Keratinocyte (primary cell): ENCODE data around the gene ERBB2. TPM values are rescaled to one million over a fixed set of nuclear protein-coding genes. Genes with fewer than 3 reads are reported as not detected.

Experiments
- DNase-seq: peaks from one replicate; pipeline ENCODE4 v3.0.0-alpha.2; 2011; ENCODE audit warnings: low read depth, missing footprints, low spot score
- FAIRE-seq: peaks from 2 replicates; lab custom pipeline; 2011; peaks lifted over from hg19 to GRCh38; lab: Jason Lieb, UNC
- H2AFZ ChIP-seq: 2 replicates; pipeline ENCODE4 v1.6.0; 2012; ENCODE audit warnings: low read length, control low read depth, inconsistent platforms; ENCODE audit not compliant: control insufficient read depth
- H3K27ac ChIP-seq: 2 replicates; pipeline ENCODE4 v1.5.1; 2011; ENCODE audit warnings: low read length; ENCODE audit not compliant: control insufficient read depth, insufficient read depth
- H3K27me3 ChIP-seq: 3 replicates; pipeline ENCODE4 v1.6.0; 2011; ENCODE audit warnings: low read length; ENCODE audit not compliant: control insufficient read depth, insufficient read depth; ENCODE audit errors: extremely low read depth
- H3K36me3 ChIP-seq, 2 experiments: 2 replicates in 1 of 2; 3 replicates in 1 of 2; pipeline ENCODE4 v1.5.1; 2011; ENCODE audit warnings: low read length in 2 of 2, mild to moderate bottlenecking in 1 of 2; ENCODE audit not compliant: control insufficient read depth in 2 of 2, insufficient read depth in 2 of 2; ENCODE audit errors: extremely low read depth in 1 of 2
- H3K4me1 ChIP-seq: 3 replicates; pipeline ENCODE4 v1.5.1; 2011; ENCODE audit warnings: low read length; ENCODE audit not compliant: control insufficient read depth, insufficient read depth; ENCODE audit errors: extremely low read depth
- H3K4me2 ChIP-seq: 3 replicates; pipeline ENCODE4 v1.6.0; 2011; ENCODE audit warnings: low read depth, low read length; ENCODE audit not compliant: control insufficient read depth, insufficient read depth; ENCODE audit errors: extremely low read depth
- H3K4me3 ChIP-seq, 3 experiments: fragments of 200-600 bp in 1 of 3; sonication (generic) in 1 of 3; 2 replicates in 2 of 3; 3 replicates in 1 of 3; pipeline ENCODE4 v1.5.1; 2011 to 2016; ENCODE audit warnings: low read length in 3 of 3, mild to moderate bottlenecking in 3 of 3, control low read depth in 2 of 3, inconsistent platforms in 1 of 3, low read depth in 1 of 3, mixed read lengths in 1 of 3, mixed run types in 1 of 3, moderate library complexity in 1 of 3; ENCODE audit not compliant: control insufficient read depth in 2 of 3, insufficient read depth in 2 of 3; ENCODE audit errors: extremely low read depth in 1 of 3
- H3K79me2 ChIP-seq: 2 replicates; pipeline ENCODE4 v1.6.0; 2012; ENCODE audit warnings: low read length; ENCODE audit not compliant: control insufficient read depth, insufficient read depth
- H3K9ac ChIP-seq: 3 replicates; pipeline ENCODE4 v1.6.0; 2011; ENCODE audit warnings: low read length; ENCODE audit not compliant: control insufficient read depth, insufficient read depth; ENCODE audit errors: extremely low read depth
- H3K9me1 ChIP-seq: 3 replicates; pipeline ENCODE4 v1.6.0; 2011; ENCODE audit warnings: low read length; ENCODE audit not compliant: control insufficient read depth, insufficient read depth; ENCODE audit errors: extremely low read depth
- H3K9me3 ChIP-seq: 2 replicates; pipeline ENCODE4 v1.5.1; 2012; ENCODE audit warnings: low read depth, low read length; ENCODE audit not compliant: control insufficient read depth
- H4K20me1 ChIP-seq: 3 replicates; pipeline ENCODE4 v1.6.0; 2011; ENCODE audit warnings: low read length; ENCODE audit not compliant: control insufficient read depth, insufficient read depth; ENCODE audit errors: extremely low read depth
- EZH2 ChIP-seq: IDR thresholded peaks from one replicate; pipeline ENCODE4 v1.6.1; 2012; ENCODE audit warnings: inconsistent platforms, mild to moderate bottlenecking, low read length, moderate library complexity
- dilution Hi-C: fragments of 300-500 bp; cut with MboI; formaldehyde crosslinking; loops from one replicate; pipeline ENCODE4 v1.7.0; 2020; ENCODE audit warnings: low sequenced_read_pairs; ENCODE audit not compliant: extremely low pct_ligation_motif_present
- polyA plus RNA-seq, 5 experiments: library from polyadenylated mRNA; depleted of rRNA in 3 of 5; stranded (reverse) in 3 of 5; stranded (forward) in 1 of 5; unstranded in 1 of 5; fragments of >200 nt; gene quantifications; 1 replicate in 1 of 5; 2 replicates in 3 of 5; 3 replicates in 1 of 5; pipeline versions ENCODE4 v1.2.1 to v1.2.3, GENCODE V29; 2011 to 2012; ENCODE audit warnings: missing spikeins in 2 of 5, low read depth in 1 of 5, low replicate concordance in 1 of 5
- TF ChIP-seq, protein P1 (sequence below), 3 experiments: IDR thresholded peaks in 1 of 3; conservative IDR thresholded peaks in 1 of 3; optimal IDR thresholded peaks in 1 of 3; 2 replicates in 2 of 3; 3 replicates in 1 of 3; pipeline versions ENCODE3 to v1.5.1; 2011; ENCODE audit warnings: low read length in 3 of 3, mild to moderate bottlenecking in 3 of 3, moderate library complexity in 2 of 3, control low read depth in 1 of 3, inconsistent platforms in 1 of 3; ENCODE audit not compliant: insufficient read depth in 2 of 3; ENCODE audit errors: extremely low read depth in 1 of 3

The ERBB2 gene
- polyA plus RNA-seq, 1 donor (not counting 4 experiments of a cell fraction or from before 2014, with no cell fraction given): 21.4 TPM

DNA sequence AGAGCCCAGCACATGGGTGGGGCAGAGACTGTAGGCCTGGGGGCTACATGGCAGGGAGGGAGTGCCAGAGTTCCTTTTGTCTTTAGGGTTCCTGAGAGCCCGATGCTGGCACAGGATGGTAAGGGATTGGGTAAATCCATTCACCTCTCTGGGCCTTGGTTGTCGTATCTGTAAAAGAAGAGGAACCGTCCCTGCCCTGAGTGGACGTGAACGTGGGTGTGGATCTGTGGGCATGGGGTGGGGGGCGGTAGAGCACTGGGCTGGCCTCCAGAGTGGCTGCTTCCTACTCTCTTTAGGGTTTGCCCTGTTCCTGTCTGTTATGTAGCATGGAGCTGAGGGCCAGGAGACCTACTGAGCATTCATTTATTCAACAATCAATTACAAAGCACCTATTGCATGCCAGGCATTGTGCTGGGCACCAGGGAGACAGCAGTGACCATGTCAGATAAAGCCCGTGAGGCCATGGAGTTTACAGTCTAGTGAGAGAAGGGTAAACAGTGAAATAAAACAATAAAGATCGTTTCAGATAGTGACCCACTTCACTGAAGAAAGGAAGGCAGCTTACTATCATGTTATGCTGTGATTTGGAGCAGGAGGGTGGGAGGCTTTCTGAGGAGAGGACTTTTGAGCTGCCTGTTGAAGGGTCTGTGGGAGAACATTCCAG is 47.8 kb upstream of the ERBB2 start:
- no peak for DNase-seq
- Histone ChIP-seq H3K79me2 (no peaks in the 10 kb centered on the region), H3K27ac (no peak overlapping the region), H3K9me3 (no peaks in the 10 kb centered on the region), H3K9me1 (no peaks in the 10 kb centered on the region), H3K27me3 (no peaks in the 10 kb centered on the region), H3K9ac (no peak overlapping the region), H3K36me3 (peaks cover 0 to 5% of the 10 kb centered on the region in 2 experiments), H3K4me1 (no peaks in the 10 kb centered on the region), H2AFZ (no peak overlapping the region), H3K4me2 (no peak overlapping the region), H4K20me1 (peaks cover 6% of the 10 kb centered on the region), H3K4me3 (no peak overlapping the region)
- TF ChIP-seq EZH2: no peak
- TF ChIP-seq, protein P1, sequence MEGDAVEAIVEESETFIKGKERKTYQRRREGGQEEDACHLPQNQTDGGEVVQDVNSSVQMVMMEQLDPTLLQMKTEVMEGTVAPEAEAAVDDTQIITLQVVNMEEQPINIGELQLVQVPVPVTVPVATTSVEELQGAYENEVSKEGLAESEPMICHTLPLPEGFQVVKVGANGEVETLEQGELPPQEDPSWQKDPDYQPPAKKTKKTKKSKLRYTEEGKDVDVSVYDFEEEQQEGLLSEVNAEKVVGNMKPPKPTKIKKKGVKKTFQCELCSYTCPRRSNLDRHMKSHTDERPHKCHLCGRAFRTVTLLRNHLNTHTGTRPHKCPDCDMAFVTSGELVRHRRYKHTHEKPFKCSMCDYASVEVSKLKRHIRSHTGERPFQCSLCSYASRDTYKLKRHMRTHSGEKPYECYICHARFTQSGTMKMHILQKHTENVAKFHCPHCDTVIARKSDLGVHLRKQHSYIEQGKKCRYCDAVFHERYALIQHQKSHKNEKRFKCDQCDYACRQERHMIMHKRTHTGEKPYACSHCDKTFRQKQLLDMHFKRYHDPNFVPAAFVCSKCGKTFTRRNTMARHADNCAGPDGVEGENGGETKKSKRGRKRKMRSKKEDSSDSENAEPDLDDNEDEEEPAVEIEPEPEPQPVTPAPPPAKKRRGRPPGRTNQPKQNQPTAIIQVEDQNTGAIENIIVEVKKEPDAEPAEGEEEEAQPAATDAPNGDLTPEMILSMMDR (optimal IDR thresholded peaks at IDR 0.05 in 1 of 3, IDR thresholded peaks at IDR 0.05 in 1 of 3, conservative IDR thresholded peaks at IDR 0.05 in 1 of 3; ENCODE audit: extremely low read depth in 1 of 3, insufficient read depth in 2 of 3, low read length in 3 of 3): no peak
- FAIRE-seq: no peak
- dilution Hi-C loops: no loop called here

- Histone ChIP-seq H3K4me1 (no peaks in the 10 kb centered on the region), H3K9me3 (no peaks in the 10 kb centered on the region), H3K4me3 (no peak overlapping the region), H3K4me2 (no peak overlapping the region), H2AFZ (no peak overlapping the region), H3K27ac (no peak overlapping the region), H3K79me2 (no peaks in the 10 kb centered on the region), H3K36me3 (peaks cover 4 to 5% of the 10 kb centered on the region in 2 experiments), H3K9ac (no peak overlapping the region), H3K27me3 (no peaks in the 10 kb centered on the region), H3K9me1 (no peaks in the 10 kb centered on the region), H4K20me1 (peaks cover 3% of the 10 kb centered on the region)
- TF ChIP-seq EZH2: no peak
- TF ChIP-seq, protein P1 (optimal IDR thresholded peaks at IDR 0.05 in 1 of 3, IDR thresholded peaks at IDR 0.05 in 1 of 3, conservative IDR thresholded peaks at IDR 0.05 in 1 of 3; ENCODE audit: extremely low read depth in 1 of 3, insufficient read depth in 2 of 3, low read length in 3 of 3): no peak
- no peak for FAIRE-seq
- dilution Hi-C loops: no loop called here
- DNase-seq: no peak
These were observed 47.1 kb upstream of the ERBB2 start for GRCh38 chr17:39652587-39653315.
